RWPE1 (cell line): ENCODE results near the gene ISG15.
"Not testable (repeated sequence)": the region's sequence is repeated elsewhere in the genome, so short reads cannot be mapped to it uniquely, and the experiment has no call there.

Experiments used
- CTCF ChIA-PET: fragments of 350-600 bp; sonication (Branson Sonifier 250); formaldehyde crosslinking; extraction: SDS; loops from one replicate; lab custom pipeline; 2021; lab: Yijun Ruan, JAX
- POLR2A ChIA-PET: fragments of 400-600 bp; formaldehyde crosslinking; extraction: SDS; loops from one replicate; lab custom pipeline; 2020; ENCODE audit warnings: antibody characterized with exemption; ENCODE audit not compliant: low non-redundant PET; lab: Yijun Ruan, JAX
- DNase-seq: peaks from one replicate; pipeline ENCODE4 v3.0.0; 2012; ENCODE audit warnings: low spot score
- H3K27ac ChIP-seq: fragments of 450-650 bp; 2 replicates; pipeline ENCODE4 v1.5.1; 2017
- TF ChIP-seq, protein P1 (sequence below): fragments of 450-650 bp; conservative IDR thresholded peaks from 2 replicates; pipeline ENCODE4 v1.5.1; 2017; ENCODE audit warnings: low read depth, mild to moderate bottlenecking

The ISG15 gene

DNA sequence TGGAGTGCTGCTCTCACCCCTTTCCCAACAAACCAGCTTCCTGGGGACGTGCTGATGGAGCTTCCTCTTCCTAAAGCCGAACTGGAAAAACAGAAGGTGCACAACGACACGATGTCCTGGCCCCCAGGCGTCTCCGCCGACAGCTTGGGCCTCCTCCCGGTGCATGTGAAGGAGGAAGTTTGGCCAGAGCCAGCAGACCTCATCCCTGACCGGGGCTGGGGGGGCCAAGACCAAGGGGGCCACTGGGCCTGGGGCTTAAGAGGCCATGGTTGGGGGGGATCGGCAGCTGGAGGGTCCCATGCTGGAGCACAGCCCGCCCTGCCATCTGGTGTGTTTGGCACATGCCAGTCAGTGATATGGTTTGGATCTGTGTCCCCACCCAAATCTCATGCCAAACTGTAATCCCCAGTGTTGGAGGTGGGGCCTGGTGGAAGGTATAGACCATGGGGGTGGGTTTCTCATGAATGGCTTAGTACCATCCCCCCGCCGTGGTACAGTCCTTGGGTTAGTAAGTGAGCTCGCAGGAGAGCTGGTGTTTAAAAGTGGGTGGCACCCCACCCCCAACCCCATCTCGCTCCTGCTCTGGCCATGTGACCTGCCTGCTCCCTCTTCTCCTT is 19.8 kb upstream of the ISG15 start:
- DNase-seq = no peak
- TF ChIP-seq, protein P1, sequence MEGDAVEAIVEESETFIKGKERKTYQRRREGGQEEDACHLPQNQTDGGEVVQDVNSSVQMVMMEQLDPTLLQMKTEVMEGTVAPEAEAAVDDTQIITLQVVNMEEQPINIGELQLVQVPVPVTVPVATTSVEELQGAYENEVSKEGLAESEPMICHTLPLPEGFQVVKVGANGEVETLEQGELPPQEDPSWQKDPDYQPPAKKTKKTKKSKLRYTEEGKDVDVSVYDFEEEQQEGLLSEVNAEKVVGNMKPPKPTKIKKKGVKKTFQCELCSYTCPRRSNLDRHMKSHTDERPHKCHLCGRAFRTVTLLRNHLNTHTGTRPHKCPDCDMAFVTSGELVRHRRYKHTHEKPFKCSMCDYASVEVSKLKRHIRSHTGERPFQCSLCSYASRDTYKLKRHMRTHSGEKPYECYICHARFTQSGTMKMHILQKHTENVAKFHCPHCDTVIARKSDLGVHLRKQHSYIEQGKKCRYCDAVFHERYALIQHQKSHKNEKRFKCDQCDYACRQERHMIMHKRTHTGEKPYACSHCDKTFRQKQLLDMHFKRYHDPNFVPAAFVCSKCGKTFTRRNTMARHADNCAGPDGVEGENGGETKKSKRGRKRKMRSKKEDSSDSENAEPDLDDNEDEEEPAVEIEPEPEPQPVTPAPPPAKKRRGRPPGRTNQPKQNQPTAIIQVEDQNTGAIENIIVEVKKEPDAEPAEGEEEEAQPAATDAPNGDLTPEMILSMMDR = no peak
- ChIA-PET CTCF (interaction anchor here (0.6 to 2.3 kb wide), 4 partner anchors 9 to 512 kb away, joined by 3 to 17 read pairs (median 3); no protein-coding TSS in a partner anchor), POLR2A (no interaction called here)
- H3K27ac ChIP-seq = no peak overlapping the region

DNA sequence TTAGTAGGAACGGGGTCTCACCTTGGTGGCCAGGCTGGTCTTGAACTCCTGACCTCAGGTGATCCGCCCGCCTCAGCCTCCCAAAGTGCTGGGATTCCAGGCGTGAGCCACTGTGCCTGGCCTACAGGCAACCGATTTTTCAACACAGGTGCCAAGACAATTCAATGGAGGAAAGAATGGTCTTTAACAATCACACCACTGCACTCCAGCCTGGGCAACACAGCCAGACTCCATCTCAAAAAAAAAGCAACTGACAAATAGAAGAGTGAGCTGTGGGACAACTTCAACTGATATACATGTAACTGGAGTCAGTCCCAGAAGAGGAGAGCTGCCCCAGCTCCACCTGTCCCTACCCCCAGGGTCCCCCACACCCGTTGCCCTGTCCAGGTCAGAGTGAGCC is 18.8 kb upstream of the ISG15 start:
- CTCF ChIA-PET = interaction anchor here (0.8 to 2.3 kb wide), 2 partner anchors 10 to 65 kb away, joined by 3 to 17 read pairs; no protein-coding TSS in a partner anchor

DNA sequence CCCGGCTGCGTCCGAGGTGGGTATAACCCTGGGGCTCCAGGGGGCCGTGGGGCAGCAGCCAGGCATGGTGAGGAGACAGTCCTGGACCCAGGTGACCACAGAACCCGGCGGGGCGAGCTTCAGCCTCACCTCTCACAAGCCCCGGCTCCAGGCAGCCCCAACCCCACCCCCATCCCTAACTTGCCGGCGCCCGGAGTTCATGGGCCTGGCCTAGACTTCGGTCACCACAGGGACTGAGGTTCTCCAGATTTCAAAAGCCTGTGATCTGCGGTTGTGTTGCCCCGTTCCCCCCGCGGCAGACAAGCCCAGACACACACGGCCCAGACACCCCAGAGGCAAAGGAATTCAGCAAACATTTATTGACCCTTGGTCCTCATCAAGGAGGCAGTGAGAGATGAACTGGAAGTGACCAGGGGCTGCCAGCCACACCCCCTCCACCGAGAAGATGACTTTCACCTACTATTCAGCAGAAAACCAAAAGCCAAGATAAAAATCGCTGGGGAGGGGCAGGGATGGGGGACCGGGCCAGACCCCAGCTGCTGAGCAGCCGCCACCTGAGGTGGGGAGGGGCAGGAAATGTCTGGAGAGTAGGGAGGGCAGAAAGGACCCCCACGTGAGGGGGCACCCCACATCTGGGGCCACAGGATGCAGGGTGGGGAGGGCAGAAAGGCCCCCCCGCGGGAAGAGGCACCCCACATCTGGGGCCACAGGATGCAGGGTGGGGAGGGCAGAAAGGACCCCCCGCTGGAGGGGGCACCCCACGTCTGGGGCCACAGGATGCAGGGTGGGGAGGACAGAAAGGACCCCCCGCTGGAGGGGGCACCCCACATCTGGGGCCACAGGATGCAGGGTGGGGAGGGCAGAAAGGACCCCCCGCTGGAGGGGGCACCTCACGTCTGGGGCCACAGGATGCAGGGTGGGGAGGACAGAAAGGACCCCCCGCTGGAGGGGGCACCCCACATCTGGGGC is 17.3 kb upstream of the ISG15 start:
- TF ChIP-seq, protein P1 = no peak
- ChIA-PET CTCF (interaction anchor here (1.8 to 2.3 kb wide), 2 partner anchors 11 to 296 kb away, joined by 5 to 17 read pairs; no protein-coding TSS in a partner anchor), POLR2A (no interaction called here)
- DNase-seq = no peak
- peak overlapping the region; percentile 25; the same call in 1 of the 2 replicates for H3K27ac ChIP-seq

More for the DNA sequence above, 18.8 kb upstream of the ISG15 start:
- POLR2A ChIA-PET, DNase-seq, H3K27ac ChIP-seq: not testable (repeated sequence)

DNA sequence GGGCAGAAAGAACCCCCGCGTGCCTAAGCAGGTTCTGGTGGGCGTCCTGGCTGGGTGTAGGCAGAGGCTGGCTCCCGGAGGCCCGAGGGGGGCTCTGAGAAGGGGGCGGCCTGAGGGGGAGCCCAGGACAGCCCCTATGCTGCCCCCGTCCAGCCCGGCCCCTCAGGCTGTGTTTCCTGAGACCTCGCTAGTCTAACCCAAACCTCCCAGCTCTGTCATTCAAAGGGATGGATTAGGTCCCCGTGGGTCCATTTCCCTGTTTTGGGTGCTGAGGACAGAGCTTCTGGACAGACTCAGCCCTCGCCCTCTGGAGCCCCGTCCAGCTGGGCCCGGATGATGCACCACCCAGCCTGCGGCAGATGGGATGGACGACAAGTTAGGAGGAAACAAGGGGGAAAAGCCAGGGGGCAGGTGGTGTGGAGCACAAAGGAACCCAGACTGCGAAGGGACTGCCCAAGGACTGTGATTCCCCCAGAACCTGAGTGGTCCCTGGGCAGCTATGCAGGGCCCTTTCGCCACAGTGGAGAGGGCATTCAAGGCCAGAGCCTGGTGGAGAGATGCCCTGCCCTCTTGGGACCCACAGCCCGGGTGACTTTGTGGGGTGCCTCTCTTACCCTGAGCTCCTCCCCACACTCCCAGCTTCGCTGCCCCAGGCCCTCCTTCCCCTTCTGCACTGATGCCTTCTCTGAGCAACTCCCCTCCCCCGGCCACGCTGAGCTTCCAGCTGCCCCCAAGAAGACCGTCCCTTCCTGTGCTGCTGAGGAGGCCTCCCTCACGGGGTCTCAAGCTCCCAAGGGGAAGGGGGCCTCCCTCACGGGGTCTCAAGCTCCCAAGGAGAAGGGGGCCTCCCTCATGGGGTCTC is 16.2 kb upstream of the ISG15 start:
- H3K27ac ChIP-seq = no peak overlapping the region
- TF ChIP-seq, protein P1 = no peak
- ChIA-PET CTCF (interaction anchor here (0.6 to 1.8 kb wide), 5 partner anchors 11 to 295 kb away, joined by 3 to 11 read pairs (median 5); no protein-coding TSS in a partner anchor), POLR2A (no interaction called here)
- DNase-seq = no peak

DNA sequence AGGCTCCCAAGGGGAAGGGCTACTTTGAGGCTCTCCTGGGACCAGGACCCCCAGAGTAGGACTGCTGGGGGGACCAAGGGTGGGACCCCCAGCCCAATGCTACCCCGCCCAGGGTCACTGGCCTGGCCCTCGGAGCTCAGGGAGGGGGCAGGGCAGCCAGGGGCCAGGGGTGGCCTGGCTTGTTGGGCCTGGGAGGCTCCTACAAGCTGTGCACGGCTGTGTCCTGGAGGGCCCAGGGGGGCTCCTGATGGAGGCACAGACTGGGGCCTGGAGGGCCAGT is 15.6 kb upstream of the ISG15 start:
- DNase-seq = no peak
- TF ChIP-seq, protein P1 = no peak
- CTCF ChIA-PET = interaction anchor here (0.6 to 1.8 kb wide), 5 partner anchors 12 to 294 kb away, joined by 3 to 11 read pairs (median 5); no protein-coding TSS in a partner anchor
- H3K27ac ChIP-seq = no peak overlapping the region
- POLR2A ChIA-PET = no interaction called here

DNA sequence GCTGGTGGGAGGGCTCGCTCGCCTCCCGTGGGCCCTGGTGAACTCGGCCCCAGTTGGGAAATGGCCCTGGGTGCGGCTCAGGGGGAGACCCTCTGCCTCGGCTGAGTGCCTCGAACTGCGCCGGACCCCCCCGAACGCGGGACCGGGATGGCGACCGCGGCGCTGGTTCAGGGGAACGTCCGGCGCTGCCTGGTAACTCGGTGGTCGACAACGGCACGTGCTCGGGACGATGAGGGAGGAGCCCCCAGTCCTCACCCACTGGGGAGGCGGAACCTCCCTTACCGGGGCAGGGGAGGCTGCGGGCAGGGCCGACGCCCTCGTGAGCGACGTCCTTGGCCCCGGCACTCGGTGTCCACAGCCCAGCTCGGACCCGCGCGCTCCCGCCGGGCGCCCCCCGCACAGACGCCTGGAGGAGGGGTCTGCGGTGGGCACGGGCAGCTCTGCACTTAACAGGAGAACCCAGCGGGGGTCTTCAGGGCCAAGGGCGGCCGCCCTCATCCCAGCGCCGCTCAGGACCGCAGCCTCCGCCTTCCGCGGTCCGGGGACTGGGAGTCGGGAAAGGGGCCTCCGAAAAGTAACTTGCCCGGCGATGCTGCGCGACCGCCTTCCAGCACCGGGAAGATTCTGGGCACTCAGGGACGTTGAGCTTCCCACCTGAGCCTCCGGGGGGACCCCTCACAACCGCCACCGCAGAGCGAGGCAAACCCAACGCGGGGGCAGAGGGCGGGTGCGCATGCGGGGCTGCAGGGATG is 15.1 kb upstream of the ISG15 start:
- ChIA-PET POLR2A (no interaction called here), CTCF (interaction anchor here (0.6 to 1.8 kb wide), 6 partner anchors 12 to 294 kb away, joined by 3 to 11 read pairs (median 5); no protein-coding TSS in a partner anchor)
- H3K27ac ChIP-seq = no peak overlapping the region
- TF ChIP-seq, protein P1 = no peak
- no peak for DNase-seq
